Common myeloid progenitor, CD34-positive (primary cell): ENCODE data around the gene CCSER1.
"Not testable (repeated sequence)": the region's sequence is repeated elsewhere in the genome, so short reads cannot be mapped to it uniquely, and the experiment has no call there.

ENCODE experiments used
- CTCF ChIA-PET: fragments of 350-600 bp; sonication (Branson Sonifier 250); formaldehyde crosslinking; loops from one replicate; lab custom pipeline; 2021; ENCODE audit warnings: antibody characterized with exemption; lab: Charles Lee
- POLR2A ChIA-PET: fragments of 350-600 bp; sonication (Branson Sonifier 250); formaldehyde crosslinking; loops from one replicate; lab custom pipeline; 2021; ENCODE audit warnings: antibody characterized with exemption; lab: Charles Lee
- DNase-seq, 3 donors: peaks; one replicate each; pipeline versions ENCODE4 v3.0.0 to v3.0.0-alpha.2; 2013
- H3K27ac ChIP-seq, 2 experiments: 1 replicate in 1 of 2; 2 replicates in 1 of 2; pipeline ENCODE4 v1.7.0; 2013; ENCODE audit warnings: inconsistent platforms in 2 of 2, low read length in 2 of 2, mild to moderate bottlenecking in 2 of 2, low read depth in 1 of 2, moderate library complexity in 1 of 2; ENCODE audit not compliant: severe bottlenecking in 2 of 2, insufficient read depth in 1 of 2, poor library complexity in 1 of 2
- H3K27me3 ChIP-seq, 5 experiments: replicated peaks in 2 of 5; 1 replicate in 3 of 5; 2 replicates in 2 of 5; pipeline versions ENCODE4 v1.6.1 to v1.7.0; 2013; ENCODE audit warnings: low read length in 4 of 5, mild to moderate bottlenecking in 2 of 5, moderate library complexity in 2 of 5, inconsistent platforms in 1 of 5; ENCODE audit not compliant: insufficient read depth in 5 of 5, control insufficient read depth in 4 of 5
- H3K36me3 ChIP-seq, 4 experiments: 1 replicate in 2 of 4; 2 replicates in 2 of 4; pipeline versions ENCODE4 v1.6.1 to v1.7.0; 2013; ENCODE audit warnings: low read length in 3 of 4, control low read depth in 1 of 4, mild to moderate bottlenecking in 1 of 4; ENCODE audit not compliant: control insufficient read depth in 4 of 4, insufficient read depth in 4 of 4
- H3K4me1 ChIP-seq, 4 experiments: 1 replicate in 3 of 4; 2 replicates in 1 of 4; pipeline versions ENCODE4 v1.6.1 to v1.7.1; 2013; ENCODE audit warnings: low read length in 3 of 4, mild to moderate bottlenecking in 3 of 4, control low read depth in 1 of 4, inconsistent platforms in 1 of 4, moderate library complexity in 1 of 4; ENCODE audit not compliant: control insufficient read depth in 4 of 4, insufficient read depth in 4 of 4; ENCODE audit errors: control extremely low read depth in 1 of 4
- H3K4me3 ChIP-seq, 7 experiments: 1 replicate in 4 of 7; 2 replicates in 3 of 7; pipeline versions ENCODE4 v1.5.1 to v1.7.0; 2013; ENCODE audit warnings: mild to moderate bottlenecking in 7 of 7, low read length in 6 of 7, moderate library complexity in 6 of 7, inconsistent platforms in 2 of 7, low read depth in 2 of 7, control low read depth in 1 of 7; ENCODE audit not compliant: insufficient read depth in 4 of 7, control insufficient read depth in 1 of 7; ENCODE audit errors: extremely low read depth in 1 of 7
- H3K9me3 ChIP-seq, 5 experiments: 1 replicate in 4 of 5; 2 replicates in 1 of 5; pipeline versions ENCODE4 v1.6.1 to v1.7.1; 2013; ENCODE audit warnings: low read length in 4 of 5, mild to moderate bottlenecking in 2 of 5, inconsistent platforms in 1 of 5, low read depth in 1 of 5, moderate library complexity in 1 of 5; ENCODE audit not compliant: control insufficient read depth in 4 of 5, insufficient read depth in 2 of 5; ENCODE audit errors: control extremely low read depth in 1 of 5
- WGBS: methylation state at CpG from one replicate; pipeline ENCODE4 v1.1.5; 2013; ENCODE audit not compliant: insufficient coverage; 5-methylcytosine and 5-hydroxymethylcytosine counted together

CCSER1 gene

DNA sequence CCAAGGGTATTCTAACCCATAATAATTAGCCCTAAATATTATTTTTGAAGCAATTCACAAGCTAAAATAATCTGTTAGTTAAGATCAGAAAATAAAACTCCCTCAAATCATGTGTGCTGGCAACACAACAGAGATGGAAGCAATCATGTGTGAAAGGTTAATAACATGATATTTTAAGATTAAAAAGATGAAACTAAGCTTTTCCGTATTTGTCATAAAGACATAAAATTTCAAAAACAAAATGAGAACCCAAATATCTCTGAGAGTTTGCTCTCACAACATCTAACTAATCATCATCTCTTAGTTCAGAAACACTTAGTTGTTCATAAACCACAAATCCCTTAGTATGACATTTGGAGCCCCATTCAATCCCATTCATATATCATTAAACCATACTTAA lies 749.1 kb downstream of the CCSER1 start:
- ChIA-PET POLR2A (no interaction called here), CTCF (no interaction called here)
- peaks cover 0 to 2% (median 0%) of the 10 kb centered on the region in 5 experiments for H3K9me3 ChIP-seq
- no peak overlapping the region for H3K27ac ChIP-seq
- WGBS, result no CpG with 5 or more reads among the region's 1 CpG
- H3K4me1 ChIP-seq, result no peaks in the 10 kb centered on the region
- DNase-seq, result no peak
- H3K27me3 ChIP-seq, result no peaks in the 10 kb centered on the region
- no peaks in the 10 kb centered on the region for H3K36me3 ChIP-seq
- H3K4me3 ChIP-seq, result no peak overlapping the region

DNA sequence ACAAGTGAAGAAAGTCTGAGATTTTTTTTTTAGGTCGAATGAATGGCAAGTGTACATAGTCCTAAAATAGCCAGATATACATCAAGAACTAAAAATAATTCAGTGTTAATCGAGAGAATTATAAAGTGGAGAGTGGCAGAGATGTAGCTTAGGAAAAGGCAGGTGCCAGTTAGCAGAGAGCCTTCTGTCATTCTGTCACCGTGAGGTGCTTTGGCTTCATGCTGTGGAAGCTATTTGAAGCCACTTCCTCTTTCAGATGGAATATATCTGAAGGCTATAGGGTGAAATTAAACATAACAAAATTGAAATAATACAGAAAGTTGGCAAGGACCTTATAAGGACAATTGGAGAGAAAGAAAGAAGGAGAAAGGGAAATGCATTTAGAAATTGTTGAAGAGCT lies 756.3 kb downstream of the CCSER1 start:
- Histone ChIP-seq H3K36me3 (no peaks in the 10 kb centered on the region), H3K9me3 (no peaks in the 10 kb centered on the region), H3K4me1 (no peaks in the 10 kb centered on the region), H3K27me3 (no peaks in the 10 kb centered on the region), H3K27ac (no peak overlapping the region), H3K4me3 (no peak overlapping the region)
- peak in 2 of 3 donors; percentile 9 to 12 for DNase-seq
- ChIA-PET CTCF (no interaction called here), POLR2A (no interaction called here)
- no CpG with 5 or more reads among the region's 3 CpGs for WGBS

DNA sequence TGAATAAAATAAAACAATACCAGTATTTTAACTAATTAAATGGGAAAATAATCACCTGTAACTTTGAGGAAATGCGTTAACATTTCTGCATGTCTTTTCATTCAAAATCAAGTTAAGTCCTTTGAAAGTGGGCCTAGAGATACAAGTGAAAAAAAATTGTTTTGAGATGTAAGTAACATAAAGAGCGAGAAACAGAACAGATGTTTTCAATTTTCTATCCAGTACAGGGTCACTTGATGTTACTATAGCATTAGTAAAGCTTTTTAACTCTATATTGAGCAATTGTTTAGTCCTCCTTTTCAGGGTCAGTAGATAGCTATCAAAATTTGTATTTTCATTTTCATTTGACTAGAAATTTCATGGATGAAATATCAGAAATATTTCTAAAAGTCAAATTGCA lies 761.4 kb downstream of the CCSER1 start:
- no peak overlapping the region for H3K27ac ChIP-seq
- no peaks in the 10 kb centered on the region for H3K27me3 ChIP-seq
- ChIA-PET POLR2A (no interaction called here), CTCF (no interaction called here)
- no CpG with 5 or more reads among the region's 2 CpGs for WGBS
- no peak overlapping the region for H3K4me3 ChIP-seq
- no peaks in the 10 kb centered on the region for H3K36me3 ChIP-seq
- no peaks in the 10 kb centered on the region for H3K4me1 ChIP-seq
- H3K9me3 ChIP-seq, result no peaks in the 10 kb centered on the region
- DNase-seq, result no peak

DNA sequence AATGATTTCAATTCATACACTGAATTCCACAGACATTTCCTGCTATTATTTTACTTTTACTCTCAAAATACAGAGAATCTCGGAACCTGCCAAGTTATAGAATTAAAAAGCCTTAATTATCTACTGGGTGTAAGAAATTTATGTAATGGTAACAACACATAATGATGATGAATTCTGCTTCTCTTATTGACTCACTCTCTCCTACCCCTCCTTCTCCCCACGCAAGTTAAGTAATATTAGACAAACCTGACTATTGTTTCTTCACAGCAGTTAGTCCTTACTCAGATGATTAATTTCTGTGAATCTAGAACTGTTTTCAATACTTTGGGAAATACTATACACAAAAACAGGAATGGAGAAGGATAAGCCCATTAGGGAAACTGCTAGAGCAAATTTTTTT lies 762.0 kb downstream of the CCSER1 start:
- CTCF ChIA-PET, result no interaction called here
- H3K36me3 ChIP-seq, result no peaks in the 10 kb centered on the region
- no peak for DNase-seq
- no peak overlapping the region for H3K27ac ChIP-seq
- H3K9me3 ChIP-seq, result no peaks in the 10 kb centered on the region
- no peak overlapping the region for H3K4me3 ChIP-seq
- no CpG with 5 or more reads among the region's 2 CpGs for WGBS
- POLR2A ChIA-PET, result no interaction called here
- H3K4me1 ChIP-seq, result no peaks in the 10 kb centered on the region
- H3K27me3 ChIP-seq, result no peaks in the 10 kb centered on the region

DNA sequence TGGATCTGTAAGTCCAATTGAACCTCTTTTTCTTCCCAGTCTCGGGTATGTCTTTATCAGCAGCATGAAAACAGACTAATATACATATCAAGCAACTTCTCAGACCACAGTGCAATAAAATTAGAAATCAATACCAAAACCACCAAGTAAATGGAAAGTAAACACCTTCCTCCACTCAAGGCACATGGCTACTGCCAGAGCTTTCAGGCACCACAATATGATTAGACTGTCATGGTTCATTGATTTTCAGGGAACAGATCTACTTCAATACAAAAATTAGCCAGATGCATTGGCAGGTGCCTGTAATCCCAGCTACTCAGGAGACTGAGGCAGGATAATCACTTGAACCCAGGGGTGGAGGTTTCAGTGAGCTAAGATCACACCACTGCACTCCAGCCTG lies 776.2 kb downstream of the CCSER1 start:
- H3K36me3 ChIP-seq, H3K4me3 ChIP-seq, POLR2A ChIA-PET, H3K27ac ChIP-seq, DNase-seq, H3K9me3 ChIP-seq, H3K27me3 ChIP-seq, H3K4me1 ChIP-seq, CTCF ChIA-PET: not testable (repeated sequence)
- no CpG with 5 or more reads among the region's 1 CpG for WGBS

DNA sequence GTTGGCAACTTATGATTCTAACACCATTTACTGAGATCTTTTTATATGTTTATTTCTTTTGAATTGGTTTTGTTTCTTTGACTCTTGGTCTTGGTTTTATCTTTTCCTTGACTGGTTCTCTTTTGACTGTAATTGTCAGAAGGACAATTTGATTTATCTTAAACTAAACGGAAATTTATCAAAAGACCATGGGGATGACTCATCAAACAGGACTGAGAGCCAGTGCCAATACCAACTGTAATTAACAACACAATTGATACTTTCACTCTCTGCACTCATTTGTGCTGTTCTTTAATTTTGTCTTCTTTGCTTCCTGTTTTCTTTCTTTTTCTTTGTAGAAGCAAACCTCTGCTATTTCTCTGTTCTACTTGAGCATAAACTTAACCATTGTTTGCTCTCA lies 776.8 kb downstream of the CCSER1 start:
- ChIA-PET CTCF (no interaction called here), POLR2A (no interaction called here)
- Histone ChIP-seq H3K27ac (no peak overlapping the region), H3K36me3 (no peaks in the 10 kb centered on the region), H3K27me3 (no peaks in the 10 kb centered on the region), H3K4me3 (no peak overlapping the region), H3K9me3 (peaks cover 0 to 6% (median 0%) of the 10 kb centered on the region in 5 experiments), H3K4me1 (no peaks in the 10 kb centered on the region)
- 100% methylated on average over 1 of the region's 1 CpG for WGBS
- DNase-seq, result no peak

DNA sequence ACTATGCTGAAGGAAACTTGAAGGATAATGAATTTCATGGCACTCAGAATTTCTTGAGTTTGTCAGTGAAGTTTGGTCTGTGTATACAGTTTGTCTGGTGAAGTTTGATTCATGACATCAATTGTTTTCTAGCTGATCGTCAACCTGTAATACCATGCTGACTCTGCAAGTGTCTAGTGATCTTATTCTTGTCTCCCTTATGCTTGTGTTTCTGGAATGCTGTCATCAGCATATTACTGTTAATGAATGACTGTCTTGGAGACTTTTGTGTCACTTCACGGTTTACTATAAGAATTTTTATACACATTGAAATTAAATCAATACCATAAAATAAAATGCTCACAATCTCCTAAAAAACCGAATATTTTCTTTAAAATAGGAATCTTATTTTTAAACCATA lies 779.0 kb downstream of the CCSER1 start:
- no peak overlapping the region for H3K4me3 ChIP-seq
- no peak overlapping the region for H3K27ac ChIP-seq
- no peaks in the 10 kb centered on the region for H3K4me1 ChIP-seq
- H3K36me3 ChIP-seq, result no peaks in the 10 kb centered on the region
- POLR2A ChIA-PET, result no interaction called here
- H3K9me3 ChIP-seq, result peaks cover 0 to 7% (median 0%) of the 10 kb centered on the region in 5 experiments
- CTCF ChIA-PET, result no interaction called here
- WGBS, result no CpG with 5 or more reads among the region's 3 CpGs
- H3K27me3 ChIP-seq, result no peaks in the 10 kb centered on the region
- no peak for DNase-seq
